NCI-H1105 (cell line): ENCODE data around the gene VWF.

ENCODE experiments used
- DNase-seq: peaks from one replicate; lab custom pipeline; 2025; lab: John Stamatoyannopoulos, UW

Gene VWF

DNA sequence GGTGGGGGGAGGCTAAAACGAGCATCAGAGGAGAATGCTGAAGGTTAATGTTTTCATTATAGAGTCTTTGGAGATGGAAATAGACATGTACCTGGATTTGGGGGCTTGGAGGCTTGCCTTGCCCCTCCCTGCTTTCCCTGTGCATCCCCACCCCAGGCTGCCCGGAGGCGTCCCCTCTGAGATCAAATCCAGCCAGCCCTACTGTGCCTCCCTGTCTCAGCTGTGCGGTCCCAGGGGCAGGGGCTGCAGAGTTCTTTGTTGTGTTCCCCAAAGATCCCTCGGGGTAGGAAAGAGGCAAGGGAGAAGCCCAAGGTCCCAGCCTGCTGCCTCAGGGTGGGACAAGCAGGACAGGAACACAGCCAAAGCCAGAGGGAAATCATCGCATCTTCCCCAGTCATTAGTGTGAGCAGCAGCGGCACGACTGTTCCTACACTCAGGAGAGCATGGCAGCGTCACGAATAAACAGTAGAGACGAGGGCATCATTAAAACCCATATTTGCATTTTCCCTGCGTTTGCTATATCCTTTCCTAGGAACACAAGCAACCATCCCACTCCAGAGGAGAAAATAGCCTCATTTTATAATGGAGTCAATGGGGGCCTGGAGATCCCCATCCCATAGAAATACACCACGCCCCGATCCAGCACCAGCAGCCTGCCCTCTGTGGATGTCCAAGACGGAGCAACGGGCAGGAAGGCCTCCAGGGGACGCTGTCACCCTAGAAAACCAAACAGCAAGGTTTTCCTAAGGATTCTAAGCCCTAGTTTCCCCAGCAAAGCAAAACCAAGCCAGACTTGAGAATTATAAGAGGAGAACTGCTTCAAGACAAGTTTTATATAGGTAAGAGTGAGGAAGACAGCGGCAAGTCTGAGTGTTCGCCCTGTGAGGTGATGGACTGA, 211.8 kb downstream of the VWF start:
- no peak for DNase-seq

DNA sequence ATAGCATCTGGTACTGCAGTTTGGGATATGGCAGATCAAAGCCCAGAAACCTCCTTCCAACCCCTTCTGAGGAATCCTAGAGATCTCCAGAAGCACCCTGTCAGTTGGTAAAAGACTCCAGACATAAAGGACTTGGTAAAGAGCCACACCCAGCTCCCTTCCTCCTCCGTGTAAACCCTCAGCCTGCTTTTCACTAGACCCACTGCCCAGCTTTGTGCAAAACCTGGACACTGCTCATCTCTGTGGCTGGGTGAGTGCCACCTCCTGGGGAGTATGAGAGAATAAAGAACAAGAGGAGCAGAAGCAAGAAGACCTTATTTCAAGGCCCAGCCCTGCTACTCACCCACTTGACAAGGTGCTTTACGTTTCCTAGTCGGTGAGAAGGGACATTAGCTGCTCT, 212.5 kb downstream of the VWF start:
- DNase-seq: no peak

DNA sequence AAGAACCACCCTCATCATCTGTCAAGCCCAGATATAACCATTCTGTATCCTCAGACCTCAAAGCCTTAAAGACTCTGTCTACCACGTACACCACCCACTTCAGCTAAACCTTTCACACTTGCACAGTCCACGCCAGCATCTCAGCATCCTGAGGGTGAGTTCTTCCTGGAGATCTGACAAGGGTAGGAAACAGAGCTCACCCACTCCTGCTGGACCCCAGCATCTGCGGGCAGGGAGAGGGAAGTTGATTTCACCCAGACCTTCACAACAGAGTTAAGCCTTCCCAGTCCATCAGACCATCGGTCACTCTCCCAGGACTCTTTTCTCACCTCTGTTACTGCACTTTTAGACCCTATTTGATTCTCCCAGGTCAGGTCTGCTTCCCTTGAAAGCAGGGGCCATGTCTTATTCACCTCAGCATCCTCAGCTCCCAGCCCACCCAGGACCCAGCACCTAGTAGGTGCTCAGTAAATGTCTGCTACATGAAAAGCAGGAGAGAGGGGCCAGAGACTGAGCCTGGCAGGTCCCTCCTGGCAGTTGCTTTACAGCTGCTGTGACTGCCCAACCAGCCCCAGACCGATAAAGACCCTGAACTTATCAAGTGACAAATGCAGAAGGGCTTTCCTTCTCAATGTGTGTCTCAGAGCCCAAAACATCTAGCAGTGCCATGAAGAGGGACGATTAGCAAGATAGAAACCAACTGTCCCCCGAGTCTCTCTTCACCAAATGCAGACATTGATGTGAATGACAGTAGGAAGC, 213.5 kb downstream of the VWF start:
- DNase-seq: no peak

DNA sequence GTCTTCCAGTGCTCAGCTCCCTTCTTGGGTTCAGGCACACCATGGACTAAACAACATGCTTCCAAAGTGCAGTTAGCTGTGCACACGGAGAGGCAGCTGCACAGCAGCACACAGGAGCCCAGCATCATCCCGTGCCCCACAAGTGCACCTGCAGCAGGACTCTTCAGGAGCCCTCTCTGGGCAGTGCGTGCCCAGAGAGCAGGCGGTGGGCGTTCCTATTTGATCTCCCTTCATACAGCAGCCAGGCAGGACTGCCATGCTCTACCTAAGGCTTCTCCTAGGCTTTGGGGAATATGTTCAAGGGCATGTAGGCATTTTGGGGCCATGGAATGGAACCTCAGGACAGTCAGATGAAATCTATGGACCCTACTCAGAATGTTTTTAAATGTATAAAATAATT, 214.9 kb downstream of the VWF start:
- no peak for DNase-seq

DNA sequence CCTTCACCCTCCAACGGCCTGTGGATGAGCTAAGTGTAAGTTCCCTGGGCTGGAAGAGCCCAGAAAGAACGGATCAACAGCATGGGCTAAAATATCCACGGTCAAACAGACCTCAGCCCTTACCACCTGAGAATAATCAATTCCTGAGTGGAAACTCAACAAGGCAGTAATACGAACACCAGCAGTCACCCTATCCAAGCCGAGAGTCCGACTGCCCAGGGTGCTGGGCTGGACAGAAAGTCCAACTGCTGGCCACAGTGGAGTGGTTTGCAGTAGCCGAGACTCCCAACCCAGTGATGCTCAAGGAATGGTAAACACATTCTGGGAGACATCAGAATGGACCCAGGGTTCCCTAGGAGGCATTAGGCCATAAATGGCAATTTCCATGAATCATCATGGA, 216.2 kb downstream of the VWF start:
- no peak for DNase-seq

DNA sequence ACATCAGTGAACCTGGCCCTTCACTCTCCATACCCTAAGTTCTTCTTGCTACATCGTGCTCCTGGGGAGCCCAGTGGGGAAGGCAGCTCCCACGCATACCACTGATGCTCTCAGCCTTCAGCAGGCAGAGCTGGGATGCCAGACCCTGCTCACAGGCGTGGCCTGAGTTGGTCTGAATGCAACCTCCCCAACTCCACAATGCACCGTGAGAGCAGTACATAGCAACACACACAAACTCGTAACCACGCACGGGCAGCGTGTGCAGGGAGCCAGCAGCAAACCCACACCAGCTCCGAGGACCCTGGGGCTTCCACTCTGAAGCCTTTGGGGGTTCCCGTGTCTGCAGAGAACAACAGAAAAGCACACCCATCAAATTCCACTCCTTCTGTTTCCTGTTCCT, 216.7 kb downstream of the VWF start:
- DNase-seq: no peak

DNA sequence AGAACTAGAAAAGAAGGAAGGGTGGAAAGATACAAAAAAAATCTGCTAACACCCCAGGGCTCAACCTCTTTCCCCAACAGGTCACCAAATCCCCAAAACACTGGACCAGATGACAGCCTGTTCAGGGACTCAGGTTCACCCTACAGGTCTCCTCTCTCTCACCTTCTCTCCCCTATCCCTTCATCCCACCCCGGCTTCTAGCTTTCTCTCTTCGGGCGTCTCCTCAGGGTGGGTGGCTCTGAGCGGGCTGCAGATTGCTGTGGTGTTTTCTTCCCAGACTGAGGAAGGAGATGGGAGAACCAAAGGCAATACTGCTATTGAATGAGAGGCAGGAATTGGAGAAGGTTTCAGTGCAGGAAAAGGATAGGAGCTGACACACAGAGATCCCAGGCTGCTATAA, 218.7 kb downstream of the VWF start:
- DNase-seq: no peak

DNA sequence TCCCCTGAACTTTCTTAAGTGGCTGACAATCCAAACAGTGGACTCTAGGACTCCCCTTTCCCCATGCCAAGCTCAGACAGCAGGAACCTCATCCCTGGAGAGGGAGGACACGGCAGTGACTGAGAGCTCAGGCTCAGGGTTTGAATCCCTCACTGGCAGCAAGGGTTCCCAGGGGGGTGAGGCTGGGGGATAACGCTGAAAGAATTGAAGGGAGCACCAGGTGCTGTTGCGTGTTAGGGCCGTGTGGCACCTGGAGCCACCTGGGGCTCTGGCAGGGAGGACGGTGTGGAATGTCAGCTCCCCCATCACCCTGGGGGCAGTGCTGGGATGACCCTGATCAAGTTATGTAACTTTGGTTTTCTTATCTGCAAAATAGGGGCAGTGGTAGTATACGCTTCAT, 219.5 kb downstream of the VWF start:
- no peak for DNase-seq

DNA sequence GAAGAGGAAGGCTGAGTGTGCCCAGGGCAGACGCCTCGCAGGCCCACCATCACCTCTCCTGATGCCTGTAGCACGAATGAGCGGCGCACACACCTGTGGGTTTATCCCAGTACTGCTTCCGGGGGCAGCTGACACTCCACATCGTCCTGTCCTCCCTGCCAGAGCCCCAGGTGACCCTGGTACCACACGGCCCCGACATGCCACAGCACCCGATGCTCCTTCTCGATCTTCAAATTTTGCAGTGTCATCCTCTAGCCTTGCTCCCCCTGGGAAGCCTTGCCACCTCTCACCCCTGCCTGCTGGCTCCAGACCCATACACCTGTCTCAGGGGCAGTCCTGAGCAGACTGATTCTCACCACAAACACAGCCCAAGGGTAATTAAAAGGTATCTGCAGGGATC, 220.0 kb downstream of the VWF start:
- no peak for DNase-seq

DNA sequence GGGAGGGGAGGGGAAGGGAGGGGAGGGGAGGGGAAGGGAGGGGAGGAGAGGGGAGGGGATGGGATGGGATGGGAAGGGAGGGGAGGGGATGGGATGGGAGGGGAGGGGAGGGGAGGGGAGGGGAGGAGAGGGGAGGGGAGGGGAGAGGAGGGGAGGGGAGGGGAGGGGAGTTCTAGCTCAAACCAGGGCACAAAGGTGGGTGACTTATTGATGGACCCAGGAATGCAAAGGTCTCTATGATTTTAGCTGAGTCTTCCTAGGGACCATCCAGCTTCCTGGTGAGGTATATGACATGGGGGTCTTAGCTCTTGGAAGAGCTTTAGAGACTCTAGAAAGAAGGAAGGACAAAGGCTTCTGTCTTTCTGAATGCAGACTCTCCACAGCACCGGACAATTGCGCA, 221.7 kb downstream of the VWF start:
- no peak for DNase-seq

DNA sequence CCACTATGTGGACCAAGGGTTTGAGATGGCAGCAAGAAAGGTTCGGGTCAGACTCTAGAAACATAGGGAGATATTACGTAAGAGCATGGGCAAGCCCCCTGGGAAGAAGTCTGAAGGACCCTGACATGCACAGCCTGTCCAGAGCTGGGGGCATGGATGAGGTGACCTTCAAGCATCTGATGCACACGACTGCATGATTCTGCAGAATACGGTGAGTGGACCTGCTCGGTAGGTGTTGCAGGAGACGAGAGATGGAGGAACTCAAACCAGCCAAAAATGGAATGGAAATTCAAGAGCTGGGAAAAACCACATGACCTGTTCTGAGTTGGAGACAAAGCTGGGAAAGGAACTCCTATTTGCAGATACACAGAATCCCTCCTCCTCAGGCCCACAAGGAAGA, 223.1 kb downstream of the VWF start:
- no peak for DNase-seq

DNA sequence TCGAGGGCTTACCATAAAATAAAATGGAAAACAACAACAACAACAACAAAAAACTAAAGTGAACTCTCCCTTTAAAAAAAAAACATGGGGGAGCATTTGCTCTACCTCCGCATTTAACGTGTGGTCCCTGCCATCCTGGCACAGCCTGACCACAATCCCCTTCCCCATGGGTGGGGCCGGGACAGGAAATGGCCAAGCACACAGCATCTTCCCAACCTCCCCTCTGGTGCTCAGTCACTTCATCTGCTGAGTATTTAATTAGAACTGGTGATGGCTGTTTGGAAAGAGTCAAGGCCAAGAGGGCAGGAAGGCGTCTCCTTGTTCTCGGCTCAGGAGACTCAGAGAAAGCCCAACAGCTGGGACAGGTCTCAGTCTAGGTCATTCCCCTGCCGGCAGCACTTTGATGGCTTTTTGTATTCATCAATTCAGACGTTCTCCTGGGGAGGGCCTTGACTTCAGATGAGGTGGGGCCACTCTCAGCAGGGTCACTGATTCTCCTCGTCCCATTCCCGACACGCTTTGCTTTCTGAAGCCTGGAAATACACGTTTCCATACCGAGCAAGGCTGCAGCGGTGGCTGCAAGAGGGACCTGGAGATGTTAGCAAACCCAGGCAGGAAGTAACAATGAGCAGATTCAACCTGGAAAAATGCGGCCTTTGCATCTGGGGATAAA, 223.8 kb downstream of the VWF start:
- DNase-seq: no peak

DNA sequence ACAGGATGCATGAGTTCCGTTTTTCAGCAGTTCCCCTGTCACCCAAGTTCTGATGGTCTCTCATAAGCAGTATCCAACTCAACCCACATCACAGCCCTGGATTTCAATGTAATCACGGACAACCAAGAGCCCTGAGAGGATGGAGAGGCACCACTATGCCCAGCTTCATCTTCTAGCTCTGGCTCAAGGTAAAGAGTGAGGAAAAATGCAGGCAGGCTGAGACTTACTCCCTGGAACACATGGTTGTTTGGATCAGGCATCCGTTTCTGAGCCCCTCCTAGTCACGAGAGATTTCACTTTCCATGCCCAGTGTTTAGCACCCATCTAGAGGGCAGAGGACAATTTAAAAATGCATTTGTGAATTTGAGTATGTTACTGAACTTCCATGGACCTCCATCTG, 224.4 kb downstream of the VWF start:
- DNase-seq: no peak

DNA sequence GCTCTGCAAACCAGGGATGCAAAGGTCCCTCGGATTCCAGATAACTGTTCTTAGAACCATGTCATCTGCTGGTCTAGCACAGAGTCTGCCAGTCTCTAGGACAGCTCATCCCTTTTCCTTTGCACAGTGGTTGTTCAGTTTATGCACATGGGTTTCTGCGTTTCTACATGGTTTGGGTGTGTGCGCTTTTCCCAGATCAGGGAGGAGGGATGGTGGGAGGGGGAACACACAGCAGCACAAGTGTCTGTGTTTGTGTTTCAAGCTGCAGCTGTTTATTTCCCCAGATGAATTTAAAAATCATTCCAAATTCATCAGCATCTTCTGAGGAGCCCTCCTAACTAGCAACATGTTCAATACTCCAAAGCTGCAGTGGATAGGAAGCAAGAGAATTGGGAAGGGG, 224.8 kb downstream of the VWF start:
- no peak for DNase-seq

DNA sequence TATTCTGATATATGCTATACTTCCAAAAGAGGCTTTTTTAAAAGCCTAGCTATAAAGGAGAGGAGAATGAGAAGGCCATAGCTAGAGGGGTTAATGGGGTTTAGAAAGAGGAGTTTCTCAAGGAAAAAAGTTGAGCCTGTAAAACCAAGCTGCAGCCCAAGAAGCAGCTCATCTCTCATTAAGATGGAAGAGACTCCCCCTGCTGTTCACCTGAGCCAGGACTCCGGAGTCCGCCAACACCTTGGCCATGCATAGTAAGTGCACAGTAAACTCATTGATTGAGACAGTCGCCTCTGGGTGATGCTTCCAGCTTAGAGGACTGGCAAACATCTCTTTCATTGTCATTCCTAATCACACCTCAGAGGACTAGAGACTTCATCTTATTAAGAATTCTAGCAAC, 225.6 kb downstream of the VWF start:
- DNase-seq: no peak
